22Rv1 (cell line): Measurements from ENCODE around the gene DUOX1.
"Not testable (repeated sequence)": the region's sequence is repeated elsewhere in the genome, so short reads cannot be mapped to it uniquely, and the experiment has no call there.

Experiments used
- H3K27ac ChIP-seq: fragments of 450-650 bp; 2 replicates; pipeline ENCODE4 v1.5.1; 2017
- CTCF ChIP-seq: fragments of 450-650 bp; IDR thresholded peaks from 2 replicates; pipeline ENCODE4 v1.5.1; 2017; ENCODE audit warnings: mild to moderate bottlenecking
- ZFX ChIP-seq: fragments of 450-650 bp; IDR thresholded peaks from 2 replicates; pipeline ENCODE4 v1.6.1; 2017; ENCODE audit warnings: antibody characterized with exemption, borderline replicate concordance

DUOX1 gene

GRCh38 chr15:45099549-45100165 lies 30.1 kb upstream of the DUOX1 start:
- no peak overlapping the region for H3K27ac ChIP-seq
- TF ChIP-seq CTCF (no peak), ZFX (no peak)

GRCh38 chr15:45100884-45101625 lies 28.7 kb upstream of the DUOX1 start:
- no peak for TF ChIP-seq CTCF
- TF ChIP-seq ZFX, result no peak

GRCh38 chr15:45101749-45102148 lies 28.0 kb upstream of the DUOX1 start:
- no peak overlapping the region for H3K27ac ChIP-seq
- no peak for TF ChIP-seq ZFX
- no peak for TF ChIP-seq CTCF

More at GRCh38 chr15:45100884-45101625, 28.7 kb upstream of the DUOX1 start:
- no peak overlapping the region for H3K27ac ChIP-seq

- TF ChIP-seq ZFX (no peak), CTCF (no peak)
- H3K27ac ChIP-seq, result no peak overlapping the region
These were observed 27.6 kb upstream of the DUOX1 start for GRCh38 chr15:45102226-45102625.

GRCh38 chr15:45104170-45104569 lies 25.6 kb upstream of the DUOX1 start:
- H3K27ac ChIP-seq, result not testable (repeated sequence)

- TF ChIP-seq CTCF (no peak), ZFX (no peak)
- H3K27ac ChIP-seq, result no peak overlapping the region
These were observed 24.2 kb upstream of the DUOX1 start for GRCh38 chr15:45105586-45105985.

- TF ChIP-seq CTCF, result no peak
- no peak for TF ChIP-seq ZFX
- H3K27ac ChIP-seq, result no peak overlapping the region
These were observed 23.6 kb upstream of the DUOX1 start for GRCh38 chr15:45106002-45106790.
